Posterior vena cava (tissue), 2 donors: Measurements from ENCODE around the gene CCDC30. TPM values are rescaled to one million over a fixed set of nuclear protein-coding genes. Genes with fewer than 3 reads are reported as not detected.
A peak's percentile ranks its signal among the peaks of the same experiment; 100 is the strongest.

Source experiments
- DNase-seq: peaks from one replicate; pipeline ENCODE4 v3.0.0-alpha.2; 2020; ENCODE audit warnings: low spot score
- intact Hi-C, 2 donors: fragments of 100-400 bp; cut with DNase I; formaldehyde crosslinking; loops; one replicate each; pipeline versions ENCODE4 v1.14.1 to v1.14.2; 2022 to 2023
- long read RNA-seq, 2 donors: library from polyadenylated mRNA; unstranded; transcript quantifications; one replicate each; pipeline ENCODE4 v2.0.0, GENCODE V29; 2020 to 2021
- total RNA-seq, 2 donors: library from RNA; stranded (reverse); fragmentation: NEBNext Ultra II Directional; extraction: Animal tissue kit (Norgen Biotek cat#: 25700); gene quantifications; one replicate each; pipeline ENCODE4 v1.2.1, GENCODE V29; 2021
- donor health status: DM: yes; HTN: yes; CAD: no.
- donor health status: DM: yes; HTN: yes; CAD: no.

CCDC30 gene
- total RNA-seq, result 1 to 10 TPM; 4.3 to 4.6 TPM
- long read RNA-seq, donor 1, partial matches to known transcripts, result 0 of 5 reads
- long read RNA-seq, donor 1, other reads (novel, unspliced or antisense), result 5 of 5 reads
- long read RNA-seq, donor 2, partial matches to known transcripts, result 0 of 5 reads
- long read RNA-seq, donor 2, other reads (novel, unspliced or antisense), result 5 of 5 reads

GRCh38 chr1:42462828-42463763 is at the start of gene CCDC30:
CCDC30 (plus strand) TSS chr1:42463286; CDS start chr1:42480552, 17,266 bp downstream.
- intact Hi-C loops, result no loop called here
- DNase-seq, result peak; percentile 98

- no peak for DNase-seq
- intact Hi-C loops, result no loop called here
These were observed 48.3 kb upstream of the CCDC30 start for GRCh38 chr1:42414551-42415496.

DNA sequence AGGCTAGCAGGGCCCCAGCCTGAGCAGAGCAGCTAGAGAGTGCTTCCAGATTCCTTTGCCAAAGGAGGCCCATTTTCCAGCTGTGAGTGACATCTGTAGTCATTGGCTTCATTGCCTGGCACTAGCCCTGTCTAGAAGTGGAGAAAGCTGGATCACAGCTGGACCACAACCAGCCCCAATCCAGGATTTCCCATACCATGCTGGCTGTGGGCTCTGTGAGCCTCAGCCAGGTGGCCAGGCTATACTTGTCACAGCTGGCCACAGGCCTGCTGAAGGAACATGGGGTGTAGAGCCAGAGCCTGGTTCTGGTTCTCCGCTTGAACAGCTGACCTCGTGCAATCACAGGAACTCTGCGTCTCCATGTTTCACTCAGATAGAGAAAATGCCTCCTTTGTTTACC is 45.9 kb upstream of the CCDC30 start:
- intact Hi-C loops, result no loop called here
- no peak for DNase-seq

- intact Hi-C loops, result no loop called here
- DNase-seq, result no peak
These were observed 44.6 kb upstream of the CCDC30 start for GRCh38 chr1:42418516-42418915.

DNA sequence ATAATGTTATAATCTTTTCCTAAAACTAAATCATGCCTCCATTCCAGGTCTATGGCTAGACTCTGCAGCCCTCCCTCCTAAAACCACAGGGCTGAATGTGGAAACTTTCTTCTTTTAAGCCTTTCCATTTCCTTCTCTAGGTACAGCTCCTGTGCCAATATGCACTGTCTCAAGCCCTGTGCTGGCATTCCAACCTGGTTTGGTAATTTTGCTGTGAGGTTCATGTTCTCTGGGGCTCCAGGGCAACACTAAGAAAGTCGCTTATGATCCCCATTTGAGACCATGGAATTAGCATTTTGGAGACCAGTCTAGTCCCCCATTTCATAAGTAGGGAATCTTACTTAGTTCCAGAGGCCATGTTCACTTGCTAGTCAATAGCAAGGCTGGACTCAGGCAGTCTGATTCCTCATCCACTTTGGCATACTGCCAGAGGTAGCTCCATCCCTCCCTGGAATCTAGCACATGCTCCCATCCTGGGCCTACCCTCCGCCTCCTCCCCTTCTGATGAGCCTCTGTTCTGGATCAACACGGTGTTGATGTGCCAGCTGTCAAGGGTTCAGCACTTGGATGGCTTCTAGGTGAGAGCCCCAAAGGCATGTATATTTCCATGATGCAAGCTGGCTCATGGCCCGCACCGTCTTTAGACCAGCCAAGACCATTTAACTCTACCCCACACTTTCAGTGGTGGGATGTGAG is 43.8 kb upstream of the CCDC30 start:
- intact Hi-C loops, result no loop called here
- no peak for DNase-seq

DNA sequence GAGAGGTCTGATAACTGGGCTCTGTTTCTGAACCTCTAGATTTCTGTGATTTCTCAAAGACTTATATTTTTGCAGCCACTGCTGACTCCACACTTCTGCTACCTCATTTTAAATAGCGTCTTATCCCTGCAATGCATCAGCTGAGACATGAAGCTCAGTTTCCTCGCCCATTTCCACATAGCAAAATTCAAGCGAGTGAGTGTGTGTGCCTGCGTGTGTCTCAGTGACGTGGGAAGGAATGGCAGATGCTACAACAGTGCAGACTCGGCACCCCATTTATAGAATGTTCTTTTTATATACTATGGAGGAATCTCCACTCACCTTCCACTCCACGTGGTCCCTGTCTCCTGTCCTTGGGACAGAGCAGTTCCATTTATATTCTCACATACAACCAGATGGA is 43.0 kb upstream of the CCDC30 start:
- DNase-seq, result no peak
- intact Hi-C loops, result no loop called here

DNA sequence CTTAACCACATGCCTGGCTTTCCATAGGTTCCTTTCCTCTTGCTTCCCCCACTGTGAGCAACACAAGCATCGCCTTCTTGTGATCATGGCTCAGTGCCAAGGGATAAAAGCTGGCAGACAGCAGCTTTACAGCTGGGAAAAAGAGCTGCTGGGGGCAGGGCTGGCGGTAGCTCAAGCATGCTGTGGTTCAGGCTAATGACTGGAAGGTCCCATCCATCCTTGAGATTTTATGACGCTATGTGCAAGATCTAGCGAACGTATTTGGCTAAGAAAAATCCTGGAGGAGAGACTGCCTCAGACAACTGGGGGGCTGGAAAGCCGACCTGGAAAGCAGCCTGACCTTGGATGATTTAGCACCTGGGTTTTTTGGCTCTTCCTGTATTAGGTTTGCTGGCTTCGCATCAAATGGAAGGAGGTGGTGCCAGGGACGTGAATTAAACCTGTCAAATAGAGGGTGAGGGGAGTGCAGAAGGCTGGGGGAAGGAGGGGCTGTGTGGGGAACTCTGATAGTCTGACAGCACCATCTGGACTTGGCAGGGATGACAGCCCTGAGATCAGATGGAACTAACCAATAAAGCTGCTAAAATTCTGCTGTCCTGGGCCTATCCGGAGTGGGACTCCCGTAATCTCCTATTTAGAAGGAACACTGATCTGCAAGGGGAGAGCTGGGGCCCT is 42.0 kb upstream of the CCDC30 start:
- intact Hi-C loops, result no loop called here
- DNase-seq, result no peak

DNA sequence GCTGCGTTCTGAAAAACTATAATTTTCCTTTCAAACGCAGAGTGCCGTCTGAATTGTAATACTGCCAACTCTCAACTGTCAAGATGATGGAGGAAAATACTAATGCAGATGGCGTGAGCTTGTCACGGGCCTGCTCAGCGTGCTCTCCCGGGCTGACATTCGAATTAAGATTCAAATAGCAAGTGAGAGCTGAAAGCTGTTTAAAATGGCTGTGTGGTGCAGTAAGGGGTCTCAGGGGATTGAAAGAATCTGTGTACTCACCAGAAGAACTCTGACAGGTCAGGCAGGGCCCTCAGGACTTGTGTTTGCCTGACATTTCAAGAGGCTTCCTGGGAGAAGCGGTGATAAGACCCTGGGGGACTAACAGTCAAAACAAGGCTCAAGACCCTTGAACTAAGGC is 40.3 kb upstream of the CCDC30 start:
- intact Hi-C loops, result no loop called here
- DNase-seq, result no peak

GRCh38 chr1:42423681-42424080 is 39.4 kb upstream of the CCDC30 start:
- intact Hi-C loops, result loop anchor here in 1 of 2 donors (2.0 kb wide), 1 partner anchor 29 kb away; no protein-coding TSS in a partner anchor
- DNase-seq, result no peak

GRCh38 chr1:42424201-42424600 is 38.9 kb upstream of the CCDC30 start:
- intact Hi-C loops, result loop anchor here in 1 of 2 donors (2.0 kb wide), 1 partner anchor 29 kb away; no protein-coding TSS in a partner anchor
- DNase-seq, result no peak

DNA sequence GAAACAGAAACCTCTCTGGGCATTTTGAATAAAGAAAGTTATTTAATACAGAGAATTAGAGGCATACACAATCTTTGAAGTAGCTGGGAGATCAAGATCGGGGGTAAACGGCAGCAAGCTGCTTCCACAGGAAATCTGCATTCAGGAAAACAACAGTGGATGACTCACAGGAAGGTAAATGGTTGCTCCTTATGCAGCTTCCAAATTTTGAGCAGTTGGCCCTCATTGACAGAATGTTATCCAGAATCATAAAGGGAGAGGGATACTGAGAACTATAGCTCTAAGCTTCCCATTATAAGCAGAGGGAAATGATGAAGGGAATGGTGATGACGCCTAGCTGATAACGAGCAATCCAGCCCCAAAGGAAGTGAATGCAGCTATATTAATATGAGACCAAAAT is 35.8 kb upstream of the CCDC30 start:
- intact Hi-C loops, result no loop called here
- DNase-seq, result no peak

DNA sequence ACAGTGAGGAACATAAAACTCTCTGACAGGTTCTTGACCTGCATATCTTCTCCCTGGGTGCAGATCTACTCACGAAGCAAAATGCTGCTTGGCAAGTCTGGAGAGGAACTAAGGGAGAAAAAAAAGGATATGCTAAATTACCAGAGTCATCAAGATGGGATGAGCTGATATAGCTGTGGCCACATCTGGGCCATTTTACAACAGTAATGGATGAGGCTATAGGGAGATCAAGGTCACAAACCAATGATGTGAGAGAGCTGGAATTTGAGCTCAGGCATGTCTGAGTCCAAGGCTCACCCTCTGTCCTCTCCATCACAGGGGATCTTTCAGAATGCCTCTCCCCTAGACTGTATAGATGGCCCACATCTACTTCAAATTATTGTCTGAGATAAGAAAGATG is 33.5 kb upstream of the CCDC30 start:
- DNase-seq, result no peak
- intact Hi-C loops, result no loop called here

DNA sequence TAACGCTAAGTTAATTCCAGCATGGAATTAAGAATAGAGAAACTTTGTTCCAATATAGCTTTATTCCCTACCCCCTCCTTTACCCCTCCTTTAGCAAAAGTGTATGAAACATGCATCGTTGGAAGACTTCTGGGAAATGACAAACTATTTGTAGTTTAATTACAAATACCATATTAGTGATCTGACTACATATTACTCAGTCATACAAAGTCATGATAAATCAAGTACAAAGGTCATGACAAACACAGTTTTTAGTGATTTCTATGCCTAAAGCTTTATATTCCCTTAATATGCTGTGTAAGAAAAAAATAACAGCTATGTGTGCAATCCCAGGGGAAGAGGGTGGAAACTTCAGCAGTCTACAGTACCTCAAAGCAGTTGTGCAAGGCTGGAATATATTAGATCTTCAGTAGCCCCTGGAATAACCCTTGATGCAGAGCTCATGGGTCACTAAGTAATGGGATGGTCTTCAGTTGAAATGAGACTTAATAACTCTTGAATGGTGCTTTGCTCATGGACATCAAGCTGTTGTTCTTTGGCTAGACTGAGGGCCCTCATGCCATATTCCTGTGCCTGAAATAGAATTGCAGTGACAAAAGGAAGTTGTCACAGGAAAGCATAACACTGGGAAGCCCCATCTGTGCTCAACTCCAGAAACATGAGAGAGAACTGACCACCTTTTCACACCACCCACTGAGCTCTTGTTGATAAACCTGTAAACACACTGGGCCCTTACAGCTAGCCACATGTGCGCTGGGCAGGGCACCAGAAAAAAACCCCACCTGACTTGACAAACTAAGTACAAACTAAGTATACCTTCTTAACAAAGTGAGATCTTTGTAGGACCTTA is 32.6 kb upstream of the CCDC30 start:
- DNase-seq, result no peak
- intact Hi-C loops, result no loop called here

DNA sequence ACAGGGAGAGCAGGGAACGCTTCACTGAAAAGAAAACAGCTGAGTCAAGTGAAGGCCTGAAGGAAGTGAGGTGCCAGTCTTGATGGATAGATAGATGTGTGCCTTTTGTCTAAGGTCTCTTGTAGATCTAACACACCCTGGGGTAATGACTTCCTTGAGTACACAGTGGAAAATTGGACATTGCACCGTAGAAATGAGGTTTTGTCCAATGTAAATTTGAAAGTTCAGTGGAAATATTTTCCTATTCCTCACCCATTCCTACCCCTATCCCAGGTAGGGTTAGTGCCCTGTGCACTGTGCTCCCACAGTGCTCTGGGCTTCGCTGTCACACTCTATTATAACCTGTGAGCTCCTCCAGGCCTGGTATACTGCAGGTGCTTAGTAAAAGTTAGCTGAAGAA is 31.6 kb upstream of the CCDC30 start:
- no peak for DNase-seq
- intact Hi-C loops, result no loop called here

GRCh38 chr1:42432714-42433113 is 30.4 kb upstream of the CCDC30 start:
- DNase-seq, result no peak
- intact Hi-C loops, result no loop called here

GRCh38 chr1:42433369-42433768 is 29.7 kb upstream of the CCDC30 start:
- no peak for DNase-seq
- intact Hi-C loops, result no loop called here

- DNase-seq, result no peak
- intact Hi-C loops, result no loop called here
These were observed 28.7 kb upstream of the CCDC30 start for GRCh38 chr1:42434340-42434739.

DNA sequence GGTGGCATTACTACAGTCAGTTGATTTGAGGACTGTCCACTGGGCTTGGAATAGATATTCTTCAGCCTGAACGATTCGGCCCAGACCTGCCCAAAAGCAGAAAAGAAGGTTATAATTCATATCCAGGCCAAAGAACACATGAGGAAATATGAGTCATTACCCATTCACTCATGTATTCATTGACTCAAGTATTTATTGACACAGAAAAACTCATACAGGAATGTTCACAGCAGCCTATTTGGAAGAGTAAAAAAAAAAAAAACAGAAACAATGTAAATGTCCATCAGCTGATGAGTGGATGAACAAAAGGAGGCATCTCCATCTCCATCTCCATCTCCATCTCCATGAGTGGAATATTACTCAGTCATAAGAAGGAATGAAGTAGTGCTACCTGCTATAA is 23.1 kb upstream of the CCDC30 start:
- no peak for DNase-seq
- intact Hi-C loops, result no loop called here
